Body of pancreas (tissue), 4 donors: ENCODE measurements around the gene AUH.

Source experiments
- POLR2A ChIP-seq, 3 donors: fragments of 450-650 bp; IDR thresholded peaks; one replicate each; pipeline ENCODE4 v1.6.1; 2016; ENCODE audit warnings: antibody characterized with exemption in 3 of 3, mild to moderate bottlenecking in 2 of 3
- TF ChIP-seq, protein P1 (sequence below), 7 experiments: fragments of 450-650 bp in 4 of 7; fragments of 200-600 bp in 3 of 7; sonication (generic) in 3 of 7; IDR thresholded peaks; one replicate each; pipeline ENCODE4 v1.5.1; 2016 to 2019; ENCODE audit warnings: antibody characterized with exemption in 7 of 7

DNA sequence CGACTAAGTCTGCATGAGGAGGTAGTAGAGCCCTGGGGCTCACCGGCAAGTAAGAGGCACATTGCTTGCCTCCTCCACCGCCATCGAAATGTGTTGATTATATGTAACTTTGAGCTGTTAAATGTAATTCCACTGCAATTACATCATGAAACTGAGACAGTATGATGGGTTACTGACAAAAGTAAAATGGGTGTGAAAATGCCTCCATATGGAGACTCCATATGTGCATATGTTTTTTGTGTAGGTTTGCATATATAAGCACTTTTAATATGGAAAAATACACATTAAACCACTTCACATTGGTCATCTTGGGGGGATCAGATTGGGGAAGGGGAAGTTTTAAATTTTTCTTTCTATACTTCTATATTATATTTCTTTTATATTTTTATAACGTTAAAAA lies 32.1 kb upstream of the AUH start:
- TF ChIP-seq, protein P1, sequence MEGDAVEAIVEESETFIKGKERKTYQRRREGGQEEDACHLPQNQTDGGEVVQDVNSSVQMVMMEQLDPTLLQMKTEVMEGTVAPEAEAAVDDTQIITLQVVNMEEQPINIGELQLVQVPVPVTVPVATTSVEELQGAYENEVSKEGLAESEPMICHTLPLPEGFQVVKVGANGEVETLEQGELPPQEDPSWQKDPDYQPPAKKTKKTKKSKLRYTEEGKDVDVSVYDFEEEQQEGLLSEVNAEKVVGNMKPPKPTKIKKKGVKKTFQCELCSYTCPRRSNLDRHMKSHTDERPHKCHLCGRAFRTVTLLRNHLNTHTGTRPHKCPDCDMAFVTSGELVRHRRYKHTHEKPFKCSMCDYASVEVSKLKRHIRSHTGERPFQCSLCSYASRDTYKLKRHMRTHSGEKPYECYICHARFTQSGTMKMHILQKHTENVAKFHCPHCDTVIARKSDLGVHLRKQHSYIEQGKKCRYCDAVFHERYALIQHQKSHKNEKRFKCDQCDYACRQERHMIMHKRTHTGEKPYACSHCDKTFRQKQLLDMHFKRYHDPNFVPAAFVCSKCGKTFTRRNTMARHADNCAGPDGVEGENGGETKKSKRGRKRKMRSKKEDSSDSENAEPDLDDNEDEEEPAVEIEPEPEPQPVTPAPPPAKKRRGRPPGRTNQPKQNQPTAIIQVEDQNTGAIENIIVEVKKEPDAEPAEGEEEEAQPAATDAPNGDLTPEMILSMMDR (IDR thresholded peaks at IDR 0.05) = no peak
- no peak for TF ChIP-seq POLR2A (IDR thresholded peaks at IDR 0.05)
